H1 (cell line): ENCODE results near the gene FADS2. TPM values are rescaled to one million over a fixed set of nuclear protein-coding genes. Genes with fewer than 3 reads are reported as not detected.

Experiments
- CTCF ChIA-PET: fragments of 300-600 bp; sonication (Branson Sonifier 250); formaldehyde crosslinking; loops from one replicate; lab custom pipeline; 2021; ENCODE audit not compliant: partially characterized antibody; lab: Charles Lee
- POLR2A ChIA-PET: fragments of 300-600 bp; sonication (Branson Sonifier 250); formaldehyde crosslinking; loops from one replicate; lab custom pipeline; 2021; ENCODE audit warnings: inconsistent platforms; ENCODE audit not compliant: partially characterized antibody; lab: Charles Lee
- DNase-seq, 2 experiments: peaks; one replicate each; pipeline versions ENCODE4 v3.0.0 to v3.0.0-alpha.2; 2010 to 2022; ENCODE audit warnings: low spot score in 2 of 2, low read depth in 1 of 2, mixed read lengths in 1 of 2
- FAIRE-seq: peaks from 2 replicates; lab custom pipeline; 2011; peaks lifted over from hg19 to GRCh38; lab: Jason Lieb, UNC
- H2AFZ ChIP-seq: 2 replicates; pipeline ENCODE4 v1.8.1; 2012; ENCODE audit warnings: low read length, inconsistent platforms
- H2AK5ac ChIP-seq: 2 replicates; pipeline ENCODE4 v1.6.1; 2013; ENCODE audit warnings: low read depth, low read length
- H2BK120ac ChIP-seq: replicated peaks from 2 replicates; pipeline ENCODE3; 2013; ENCODE audit warnings: low read depth, low read length, inconsistent platforms
- H2BK12ac ChIP-seq: 2 replicates; pipeline ENCODE4 v1.6.1; 2013; ENCODE audit warnings: low read depth, low read length
- H2BK15ac ChIP-seq: 2 replicates; pipeline ENCODE4 v1.6.1; 2013; ENCODE audit warnings: low read length
- H2BK20ac ChIP-seq: 2 replicates; pipeline ENCODE4 v1.6.1; 2013; ENCODE audit warnings: low read length
- H2BK5ac ChIP-seq: 2 replicates; pipeline ENCODE4 v1.6.1; 2013; ENCODE audit warnings: low read depth, low read length
- H3K14ac ChIP-seq: 2 replicates; pipeline ENCODE4 v1.6.1; 2013; ENCODE audit warnings: inconsistent platforms; ENCODE audit not compliant: insufficient read length
- H3K18ac ChIP-seq: 2 replicates; pipeline ENCODE4 v1.6.1; 2013; ENCODE audit warnings: low read length; ENCODE audit errors: extremely low read depth
- H3K23ac ChIP-seq: 2 replicates; pipeline ENCODE4 v1.6.1; 2013; ENCODE audit warnings: inconsistent platforms; ENCODE audit not compliant: insufficient read length
- H3K23me2 ChIP-seq: 2 replicates; pipeline ENCODE4 v1.6.1; 2013; ENCODE audit warnings: low read depth, low read length
- H3K27ac ChIP-seq: 2 replicates; pipeline ENCODE4 v1.6.1; 2011; ENCODE audit warnings: low read depth, low read length, inconsistent platforms
- H3K27me3 ChIP-seq, 4 experiments: replicated peaks in 1 of 4; 1 replicate in 1 of 4; 2 replicates in 3 of 4; pipeline versions ENCODE4 v1.6.1 to v1.8.1; 2011 to 2013; ENCODE audit warnings: low read length in 3 of 4, mild to moderate bottlenecking in 3 of 4, inconsistent platforms in 2 of 4, mixed read lengths in 2 of 4, moderate library complexity in 1 of 4; ENCODE audit not compliant: control insufficient read depth in 3 of 4, insufficient read depth in 3 of 4; ENCODE audit errors: extremely low read depth in 1 of 4
- H3K36me3 ChIP-seq, 4 experiments: 2 replicates each; pipeline versions ENCODE4 v1.6.1 to v1.8.1; 2011 to 2013; ENCODE audit warnings: mild to moderate bottlenecking in 4 of 4, low read length in 3 of 4, moderate library complexity in 2 of 4, control low read depth in 1 of 4, inconsistent platforms in 1 of 4; ENCODE audit not compliant: insufficient read depth in 4 of 4, control insufficient read depth in 2 of 4
- H3K4ac ChIP-seq: replicated peaks from 2 replicates; pipeline ENCODE3; 2013; ENCODE audit warnings: low read length, low read depth, mixed read lengths, inconsistent platforms; ENCODE audit not compliant: insufficient read length
- H3K4me1 ChIP-seq, 4 experiments: replicated peaks in 1 of 4; 1 replicate in 1 of 4; 2 replicates in 3 of 4; pipeline versions ENCODE4 v1.6.1 to v1.8.1; 2011 to 2013; ENCODE audit warnings: low read length in 3 of 4, inconsistent platforms in 2 of 4, mixed read lengths in 1 of 4; ENCODE audit not compliant: insufficient read depth in 4 of 4, control insufficient read depth in 3 of 4
- H3K4me2 ChIP-seq, 2 experiments: 2 replicates each; pipeline versions ENCODE4 v1.6.1 to v1.8.1; 2011 to 2013; ENCODE audit warnings: low read depth in 2 of 2, low read length in 2 of 2, control low read depth in 1 of 2, inconsistent platforms in 1 of 2, mild to moderate bottlenecking in 1 of 2; ENCODE audit not compliant: insufficient read depth in 1 of 2
- H3K4me3 ChIP-seq, 4 experiments: fragments of 200-600, 300-600 bp in 1 of 4; sonication (generic), shearing (Covaris generic), sonication (Bioruptor Twin) in 1 of 4; 2 replicates each; pipeline versions ENCODE4 v1.5.1 to v1.8.1; 2011 to 2016; ENCODE audit warnings: low read length in 4 of 4, low read depth in 3 of 4, control low read depth in 2 of 4, inconsistent platforms in 2 of 4, mild to moderate bottlenecking in 2 of 4, mixed read lengths in 1 of 4, moderate library complexity in 1 of 4; ENCODE audit not compliant: insufficient read depth in 2 of 4; ENCODE audit errors: extremely low read depth in 1 of 4
- H3K56ac ChIP-seq: replicated peaks from 2 replicates; pipeline ENCODE3; 2013; ENCODE audit warnings: low read depth, mild to moderate bottlenecking, mixed read lengths, low read length, inconsistent platforms; ENCODE audit not compliant: insufficient read length
- H3K79me1 ChIP-seq: 2 replicates; pipeline ENCODE4 v1.6.1; 2013; ENCODE audit warnings: low read depth, low read length, control low read depth
- H3K79me2 ChIP-seq, 2 experiments: 2 replicates each; pipeline versions ENCODE4 v1.6.1 to v1.8.1; 2012 to 2013; ENCODE audit warnings: low read length in 2 of 2, mild to moderate bottlenecking in 2 of 2, inconsistent platforms in 1 of 2; ENCODE audit not compliant: insufficient read depth in 2 of 2, control insufficient read depth in 1 of 2
- H3K9ac ChIP-seq, 4 experiments: replicated peaks in 1 of 4; 1 replicate in 1 of 4; 2 replicates in 3 of 4; pipeline versions ENCODE4 v1.6.1 to v1.8.1; 2011 to 2013; ENCODE audit warnings: low read depth in 3 of 4, low read length in 3 of 4, control low read depth in 2 of 4, mild to moderate bottlenecking in 2 of 4, moderate library complexity in 2 of 4, inconsistent platforms in 1 of 4; ENCODE audit errors: extremely low read depth in 1 of 4
- H3K9me3 ChIP-seq, 2 experiments: 2 replicates each; pipeline versions ENCODE4 v1.6.1 to v1.8.1; 2012 to 2013; ENCODE audit warnings: mild to moderate bottlenecking in 2 of 2, moderate library complexity in 2 of 2, control low read depth in 1 of 2, inconsistent platforms in 1 of 2, low read depth in 1 of 2, low read length in 1 of 2, mixed read lengths in 1 of 2; ENCODE audit not compliant: insufficient read depth in 2 of 2
- H4K20me1 ChIP-seq, 2 experiments: replicated peaks in 1 of 2; 2 replicates each; pipeline versions ENCODE3 to v1.8.1; 2011 to 2013; ENCODE audit warnings: inconsistent platforms in 2 of 2, low read length in 2 of 2, mild to moderate bottlenecking in 1 of 2; ENCODE audit not compliant: insufficient read depth in 2 of 2, control insufficient read depth in 1 of 2
- H4K5ac ChIP-seq: 2 replicates; pipeline ENCODE4 v1.6.1; 2013; ENCODE audit warnings: low read length, low read depth, mixed read lengths, inconsistent platforms; ENCODE audit not compliant: insufficient read length
- H4K8ac ChIP-seq: 2 replicates; pipeline ENCODE4 v1.8.0; 2013; ENCODE audit warnings: mild to moderate bottlenecking, moderate library complexity, low read length, inconsistent platforms; ENCODE audit not compliant: insufficient read depth; ENCODE audit errors: extremely low read depth
- H4K91ac ChIP-seq: replicated peaks from 2 replicates; pipeline ENCODE3; 2013; ENCODE audit warnings: low read length, mixed read lengths, inconsistent platforms; ENCODE audit not compliant: insufficient read length
- BACH1 ChIP-seq: IDR thresholded peaks from 2 replicates; pipeline ENCODE4 v1.6.1; 2012; ENCODE audit warnings: low read length, improper control_type of control experiment
- CBX8 ChIP-seq: fragments of 300-800, 300-1000 bp; sonication (generic); IDR thresholded peaks from 2 replicates; pipeline ENCODE4 v1.7.1; 2016; ENCODE audit warnings: low read depth, low read length, borderline replicate concordance
- SIX5 ChIP-seq: IDR thresholded peaks from 2 replicates; pipeline ENCODE4 v1.6.1; 2011; ENCODE audit warnings: mild to moderate bottlenecking, low read depth, low read length
- WGBS, 2 experiments: shearing (Covaris generic) in 1 of 2; methylation state at CpG; one replicate each; pipeline versions ENCODE4 v1.1.6 to v1.1.7; 2013 to 2015; ENCODE audit warnings: low lambda C conversion rate in 2 of 2, mixed read lengths in 2 of 2, inconsistent platforms in 1 of 2, low coverage in 1 of 2, missing lambda C conversion rate in 1 of 2; ENCODE audit not compliant: insufficient replicate concordance in 2 of 2, insufficient coverage in 1 of 2, insufficient read length in 1 of 2; ENCODE audit errors: extremely low coverage in 1 of 2, missing lambda C conversion rate in 1 of 2; 5-methylcytosine and 5-hydroxymethylcytosine counted together
- polyA plus RNA-seq, 7 experiments: library from polyadenylated mRNA; depleted of rRNA in 3 of 7; stranded (reverse) in 5 of 7; unstranded in 2 of 7; fragments of >200 nt in 5 of 7; fragments of 200-250 nt in 2 of 7; gene quantifications; 1 replicate in 5 of 7; 2 replicates in 1 of 7; 4 replicates in 1 of 7; pipeline versions ENCODE4 v1.2.1 to v1.2.3, GENCODE V29; 2011 to 2013; ENCODE audit warnings: missing spikeins in 2 of 7, mixed read lengths in 2 of 7
- total RNA-seq: library from RNA; stranded (reverse); fragmentation: NEBNext Ultra II Directional; extraction: Animal tissue kit (Norgen Biotek cat#: 25700); gene quantifications from 2 replicates; pipeline ENCODE4 v1.2.1, GENCODE V29; 2021
- TF ChIP-seq, protein P1 (sequence below): IDR thresholded peaks from 2 replicates; pipeline ENCODE4 v1.6.1; 2012; ENCODE audit warnings: inconsistent platforms

FADS2 gene
- total and polyA plus RNA-seq, 2 of the 8 experiments (the other 6 are each of a cell fraction or from before 2014, with no cell fraction given): 499 to 701 TPM

DNA sequence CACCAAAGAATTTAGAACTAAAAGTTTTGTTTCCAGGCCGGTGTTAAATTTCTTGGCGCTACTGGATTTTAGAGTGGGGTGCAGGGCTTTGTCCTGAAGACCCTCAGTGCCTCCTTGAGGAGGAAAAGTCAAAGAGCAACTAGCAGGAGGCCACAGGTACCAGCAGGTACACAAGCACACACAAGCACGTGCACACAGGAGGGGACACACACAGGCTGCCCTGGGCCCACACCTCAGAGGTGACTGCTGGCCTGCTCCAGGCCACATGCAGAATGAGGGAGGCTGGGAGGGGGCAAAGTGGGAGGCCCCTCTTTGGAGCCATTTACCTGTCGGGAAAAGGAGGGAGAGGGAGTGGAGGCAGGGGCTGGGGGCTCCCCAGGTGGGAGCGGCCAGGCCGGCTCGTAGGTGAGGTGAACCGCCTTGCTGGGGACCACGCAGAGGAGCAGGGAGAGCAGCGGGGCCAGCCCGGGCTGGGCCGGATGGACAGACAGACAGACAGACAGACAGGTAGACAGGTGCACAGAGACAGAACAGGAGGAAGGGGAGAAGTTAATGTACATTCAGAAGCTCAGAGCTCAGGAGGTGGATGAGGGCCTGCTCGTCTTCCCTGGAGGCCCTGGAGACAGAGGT lies 77.1 kb downstream of the FADS2 start:
- no peaks in the 10 kb centered on the region for H3K9me3 ChIP-seq
- H4K8ac ChIP-seq: peak overlapping the region; percentile 63; the same call in 1 of the 2 replicates
- H3K79me1 ChIP-seq: no peaks in the 10 kb centered on the region
- CTCF ChIA-PET: interaction anchor here (0.6 to 23.2 kb wide), 19 partner anchors 7 to 315 kb away, joined by 3 to 658 read pairs (median 8); partner anchors contain the start of genes BEST1 and RAB3IL1
- H2BK120ac ChIP-seq: no peak overlapping the region
- H2BK12ac ChIP-seq: 0 out of 2 replicates have a peak overlapping the region, but pooled peaks have one; percentile 17
- H3K4ac ChIP-seq: no peak overlapping the region
- H2BK15ac ChIP-seq: peak overlapping the region; percentile 81; the same call in 1 of the 2 replicates
- peak overlapping the region; percentile 65 for H4K91ac ChIP-seq
- no peaks in the 10 kb centered on the region for H3K27me3 ChIP-seq
- no peak overlapping the region; a peak in 1 of 7 replicates for H3K9ac ChIP-seq
- peaks cover 0 to 31% (median 19%) of the 10 kb centered on the region in 4 experiments; a peak in 6 of 7 replicates for H3K4me1 ChIP-seq
- FAIRE-seq (no peak), DNase-seq (no peak)
- no peak overlapping the region for H2BK20ac ChIP-seq
- no peaks in the 10 kb centered on the region for H3K23me2 ChIP-seq
- no peak overlapping the region for H3K56ac ChIP-seq
- POLR2A ChIA-PET: interaction anchor here (0.7 to 15.5 kb wide), 9 partner anchors 13 to 62 kb away, joined by 3 to 137 read pairs (median 4); partner anchors contain the start of genes BEST1, FADS3 and FTH1
- no peaks in the 10 kb centered on the region for H3K36me3 ChIP-seq
- peak overlapping the region in 1 of 4 experiments; percentile 51; a peak in 1 of 8 replicates for H3K4me3 ChIP-seq
- H2AK5ac ChIP-seq: no peak overlapping the region
- no peak overlapping the region for H3K14ac ChIP-seq
- H3K23ac ChIP-seq: no peak overlapping the region
- no peaks in the 10 kb centered on the region for H4K20me1 ChIP-seq
- WGBS, 2 experiments: 79% methylated on average over 8 of the region's 13 CpGs; no CpG with 5 or more reads in 1 of the 2 experiments
- no peak overlapping the region; the same call in 1 of the 2 replicates for H2AFZ ChIP-seq
- peak overlapping the region; percentile 27 to 77; a peak in 2 of 4 replicates for H3K4me2 ChIP-seq
- H3K27ac ChIP-seq: no peak overlapping the region
- peak overlapping the region; percentile 86; the same call in 1 of the 2 replicates for H2BK5ac ChIP-seq
- no peaks in the 10 kb centered on the region for H3K79me2 ChIP-seq
- H4K5ac ChIP-seq: peak overlapping the region; percentile 4
- peak overlapping the region; percentile 38 for H3K18ac ChIP-seq
- TF ChIP-seq CBX8 (no peak), BACH1 (no peak), SIX5 (no peak)
- TF ChIP-seq, protein P1, sequence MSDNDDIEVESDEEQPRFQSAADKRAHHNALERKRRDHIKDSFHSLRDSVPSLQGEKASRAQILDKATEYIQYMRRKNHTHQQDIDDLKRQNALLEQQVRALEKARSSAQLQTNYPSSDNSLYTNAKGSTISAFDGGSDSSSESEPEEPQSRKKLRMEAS: 0 out of 2 replicates have a peak, but pooled peaks have one; percentile 56
